Neural cell (in vitro differentiated cells): ENCODE measurements around the gene CDC34.

Experiments
- CTCF ChIP-seq: fragments of 450-650 bp; IDR thresholded peaks from 2 replicates; pipeline ENCODE4 v1.5.1; 2014; ENCODE audit warnings: antibody characterized with exemption, mild to moderate bottlenecking, moderate library complexity; ENCODE audit not compliant: poor library complexity, severe bottlenecking
- EP300 ChIP-seq: fragments of 450-650 bp; conservative IDR thresholded peaks from 2 replicates; pipeline ENCODE4 v1.6.1; 2014; ENCODE audit warnings: antibody characterized with exemption, mild to moderate bottlenecking, moderate library complexity; ENCODE audit not compliant: poor library complexity, severe bottlenecking
- MXI1 ChIP-seq: fragments of 450-650 bp; conservative IDR thresholded peaks from 2 replicates; pipeline ENCODE4 v1.6.1; 2014; ENCODE audit warnings: antibody characterized with exemption, mild to moderate bottlenecking; ENCODE audit not compliant: poor library complexity, severe bottlenecking
- POLR2AphosphoS5 ChIP-seq: IDR thresholded peaks from 2 replicates; pipeline ENCODE4 v1.6.1; 2012
- RAD21 ChIP-seq: fragments of 450-650 bp; conservative IDR thresholded peaks from 2 replicates; pipeline ENCODE4 v1.6.1; 2014; ENCODE audit warnings: antibody characterized with exemption, mild to moderate bottlenecking, moderate library complexity
- SMC3 ChIP-seq: fragments of 450-650 bp; conservative IDR thresholded peaks from 2 replicates; pipeline ENCODE4 v1.6.1; 2014; ENCODE audit warnings: antibody characterized with exemption, mild to moderate bottlenecking, moderate library complexity; ENCODE audit not compliant: poor library complexity
- TAF1 ChIP-seq: IDR thresholded peaks from 2 replicates; pipeline ENCODE4 v1.6.1; 2012; ENCODE audit warnings: low read depth
- TF ChIP-seq, protein P1 (sequence below): IDR thresholded peaks from 2 replicates; pipeline ENCODE4 v1.6.1; 2012; ENCODE audit warnings: borderline replicate concordance

GRCh38 chr19:513368-514165 lies 18.0 kb upstream of the CDC34 start:
- TF ChIP-seq CTCF (no peak), RAD21 (no peak), TAF1 (no peak), EP300 (no peak), POLR2AphosphoS5 (no peak), SMC3 (no peak), MXI1 (no peak)
- TF ChIP-seq, protein P1, sequence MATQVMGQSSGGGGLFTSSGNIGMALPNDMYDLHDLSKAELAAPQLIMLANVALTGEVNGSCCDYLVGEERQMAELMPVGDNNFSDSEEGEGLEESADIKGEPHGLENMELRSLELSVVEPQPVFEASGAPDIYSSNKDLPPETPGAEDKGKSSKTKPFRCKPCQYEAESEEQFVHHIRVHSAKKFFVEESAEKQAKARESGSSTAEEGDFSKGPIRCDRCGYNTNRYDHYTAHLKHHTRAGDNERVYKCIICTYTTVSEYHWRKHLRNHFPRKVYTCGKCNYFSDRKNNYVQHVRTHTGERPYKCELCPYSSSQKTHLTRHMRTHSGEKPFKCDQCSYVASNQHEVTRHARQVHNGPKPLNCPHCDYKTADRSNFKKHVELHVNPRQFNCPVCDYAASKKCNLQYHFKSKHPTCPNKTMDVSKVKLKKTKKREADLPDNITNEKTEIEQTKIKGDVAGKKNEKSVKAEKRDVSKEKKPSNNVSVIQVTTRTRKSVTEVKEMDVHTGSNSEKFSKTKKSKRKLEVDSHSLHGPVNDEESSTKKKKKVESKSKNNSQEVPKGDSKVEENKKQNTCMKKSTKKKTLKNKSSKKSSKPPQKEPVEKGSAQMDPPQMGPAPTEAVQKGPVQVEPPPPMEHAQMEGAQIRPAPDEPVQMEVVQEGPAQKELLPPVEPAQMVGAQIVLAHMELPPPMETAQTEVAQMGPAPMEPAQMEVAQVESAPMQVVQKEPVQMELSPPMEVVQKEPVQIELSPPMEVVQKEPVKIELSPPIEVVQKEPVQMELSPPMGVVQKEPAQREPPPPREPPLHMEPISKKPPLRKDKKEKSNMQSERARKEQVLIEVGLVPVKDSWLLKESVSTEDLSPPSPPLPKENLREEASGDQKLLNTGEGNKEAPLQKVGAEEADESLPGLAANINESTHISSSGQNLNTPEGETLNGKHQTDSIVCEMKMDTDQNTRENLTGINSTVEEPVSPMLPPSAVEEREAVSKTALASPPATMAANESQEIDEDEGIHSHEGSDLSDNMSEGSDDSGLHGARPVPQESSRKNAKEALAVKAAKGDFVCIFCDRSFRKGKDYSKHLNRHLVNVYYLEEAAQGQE, result no peak
